CD4-positive, alpha-beta T cell treated with Interleukin-21 for 1 hour (primary cell): ENCODE results near the gene ZDHHC3.
A peak's percentile ranks its signal among the peaks of the same experiment; 100 is the strongest.

ENCODE experiments used
- DNase-seq: peaks from one replicate; pipeline ENCODE4 v3.0.0-alpha.2; 2020

The ZDHHC3 gene, protein sequence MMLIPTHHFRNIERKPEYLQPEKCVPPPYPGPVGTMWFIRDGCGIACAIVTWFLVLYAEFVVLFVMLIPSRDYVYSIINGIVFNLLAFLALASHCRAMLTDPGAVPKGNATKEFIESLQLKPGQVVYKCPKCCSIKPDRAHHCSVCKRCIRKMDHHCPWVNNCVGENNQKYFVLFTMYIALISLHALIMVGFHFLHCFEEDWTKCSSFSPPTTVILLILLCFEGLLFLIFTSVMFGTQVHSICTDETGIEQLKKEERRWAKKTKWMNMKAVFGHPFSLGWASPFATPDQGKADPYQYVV

DNA sequence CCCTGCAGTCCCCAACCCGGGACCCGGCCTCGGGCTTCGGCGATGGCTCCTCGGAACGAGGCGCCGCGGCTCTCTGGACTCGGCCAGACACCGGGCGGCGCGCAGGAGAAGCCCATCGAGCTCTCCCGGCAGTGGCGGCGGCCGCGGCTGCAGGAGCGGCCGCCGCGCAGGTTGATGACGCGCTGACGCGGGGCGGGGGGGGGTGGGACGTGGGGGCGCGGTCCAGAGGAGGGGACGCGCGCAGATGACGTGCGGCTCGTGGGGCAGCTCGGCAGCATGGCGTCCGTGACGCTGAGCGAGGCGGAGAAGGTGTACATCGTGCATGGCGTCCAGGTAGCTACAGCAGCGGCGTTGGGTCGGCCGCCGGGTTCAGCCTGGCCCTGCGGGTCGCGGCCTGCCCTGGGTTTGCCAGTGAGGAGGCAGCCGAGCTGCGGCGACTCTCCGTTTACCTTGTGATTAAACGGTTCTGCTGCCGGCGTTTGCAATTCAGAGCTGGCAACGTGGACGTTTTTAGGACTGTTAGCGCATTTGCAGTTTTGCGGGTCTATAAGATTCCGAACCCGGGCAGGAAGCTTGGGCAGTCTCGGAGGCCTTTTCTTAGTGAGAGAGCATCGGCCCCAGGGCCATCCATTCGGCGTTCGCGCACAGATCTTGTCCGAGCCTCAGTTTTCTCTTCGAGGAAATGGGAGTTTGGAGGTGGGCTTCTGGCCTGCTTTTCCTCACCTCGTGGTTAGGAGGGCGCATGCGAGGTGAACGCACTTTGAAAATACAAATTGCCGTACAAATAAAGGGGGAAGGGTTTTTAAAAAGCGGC is at the start of gene ZDHHC3, which contains the start of gene EXOSC7:
TSS of gene ZDHHC3 (minus strand) at position 173 of the 814 bp plus-strand sequence. CDS start 16,738 bp downstream, outside the sequence.
TSS of gene EXOSC7 (plus strand) at position 243 of the 814 bp plus-strand sequence. CDS start at position 277, 34 bp downstream.
- DNase-seq = peak; percentile 88

DNA sequence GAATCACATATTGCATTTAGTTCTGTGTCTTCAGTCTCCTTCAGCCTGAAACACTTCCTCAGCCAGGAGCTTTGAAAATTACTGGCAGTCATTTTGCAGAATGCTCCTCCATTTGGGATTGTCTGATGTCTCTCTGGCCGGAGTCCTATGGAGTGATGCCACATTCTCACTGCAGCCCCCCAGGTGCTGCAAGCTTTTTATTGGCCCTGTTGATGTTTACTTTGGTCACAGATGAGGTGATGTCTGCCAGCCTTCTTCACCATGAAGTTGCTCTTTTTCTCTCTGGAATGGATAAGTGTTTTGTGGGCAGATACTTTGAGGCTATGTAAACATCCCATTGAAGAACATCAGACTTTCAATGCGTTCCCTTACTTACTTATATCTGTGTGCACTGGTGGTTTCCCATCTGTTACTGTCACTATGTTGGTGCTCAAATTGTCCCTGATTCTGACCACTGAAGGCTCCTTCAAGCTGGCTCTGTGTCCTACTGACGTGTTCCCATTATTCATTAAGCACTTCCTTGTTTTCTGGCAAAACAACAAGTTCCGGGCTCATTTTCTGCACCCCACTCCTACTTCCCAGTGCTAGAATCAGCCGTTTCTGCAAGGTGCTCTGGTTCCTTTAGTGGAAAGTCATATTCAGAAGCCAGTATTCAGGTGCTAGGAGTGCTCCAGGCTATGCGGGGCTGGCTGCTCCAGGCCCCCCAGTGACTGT is 48.7 kb upstream of the ZDHHC3 start:
- DNase-seq = no peak

DNA sequence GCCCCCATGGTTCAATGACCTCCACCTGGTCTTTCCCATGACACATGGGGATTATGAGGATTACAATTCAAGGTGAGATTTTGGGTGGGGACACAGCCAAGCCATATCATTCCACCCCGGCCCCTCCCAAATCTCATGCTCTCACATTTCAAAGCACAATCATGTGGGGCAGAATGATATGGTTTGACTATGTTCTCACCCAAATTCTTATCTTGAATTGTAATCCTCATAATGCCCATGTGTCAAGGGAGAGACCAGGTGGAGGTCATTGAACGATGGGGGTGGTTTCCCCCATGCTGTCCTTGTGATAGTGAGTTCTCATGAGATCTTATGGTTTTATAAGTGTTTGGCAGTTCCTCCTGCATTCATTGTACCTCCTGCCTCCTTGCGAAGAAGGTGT is 47.7 kb upstream of the ZDHHC3 start:
- DNase-seq = no peak

DNA sequence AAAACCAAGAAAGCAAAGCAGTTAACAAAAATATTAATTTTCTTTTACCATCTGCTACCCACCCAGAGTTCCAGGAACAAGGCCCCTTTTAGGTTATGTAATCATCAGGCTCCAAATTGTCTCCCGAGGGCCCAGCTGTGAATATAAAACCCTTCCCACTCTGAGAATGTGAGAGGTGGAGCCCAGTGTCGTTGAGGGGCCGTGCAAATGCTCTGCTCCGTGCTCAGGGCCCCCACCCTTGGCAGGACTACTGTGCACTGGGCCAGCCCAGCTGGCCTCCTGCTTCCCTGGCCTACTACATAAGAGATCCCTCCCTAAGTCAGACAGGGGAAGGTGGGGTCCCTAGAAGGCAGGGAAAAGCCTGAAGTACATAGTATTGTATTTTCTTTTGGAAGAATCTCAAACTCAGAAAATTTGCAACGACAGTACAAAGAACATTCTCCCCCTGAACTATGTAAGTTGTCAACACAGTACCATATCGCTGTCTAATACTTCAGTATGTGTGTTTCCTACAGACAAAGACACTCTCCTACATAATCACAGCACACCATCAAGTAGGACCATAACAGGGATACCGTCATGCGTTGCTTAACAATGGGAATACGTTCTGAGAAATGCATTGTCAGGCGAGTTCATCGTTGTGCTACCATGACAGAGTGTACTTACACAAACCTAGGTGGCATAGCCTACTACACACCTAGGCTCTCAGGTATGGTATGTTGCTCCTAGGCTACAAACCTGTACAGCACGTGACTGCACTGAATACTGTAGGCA is 45.7 kb upstream of the ZDHHC3 start:
- DNase-seq = no peak

DNA sequence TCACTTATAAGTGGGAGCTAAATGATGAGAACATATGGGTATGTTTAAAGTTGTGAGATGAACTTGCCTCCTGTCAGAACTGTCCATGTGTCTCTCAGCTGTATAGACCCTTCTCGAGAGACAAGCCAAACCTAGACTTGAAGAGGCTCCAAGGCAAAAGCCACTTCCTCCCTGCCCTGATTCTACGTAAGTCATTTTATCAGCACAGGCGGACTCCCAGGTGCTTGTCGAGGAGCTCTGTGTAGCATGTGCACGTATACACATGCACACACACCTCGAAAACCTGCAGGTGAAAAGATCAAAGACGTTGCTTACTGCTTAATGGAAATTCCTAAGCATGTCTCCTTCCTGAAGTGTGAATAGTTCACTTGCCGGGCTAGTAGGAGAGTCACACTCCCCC is 44.6 kb upstream of the ZDHHC3 start:
- peak; percentile 17 for DNase-seq

DNA sequence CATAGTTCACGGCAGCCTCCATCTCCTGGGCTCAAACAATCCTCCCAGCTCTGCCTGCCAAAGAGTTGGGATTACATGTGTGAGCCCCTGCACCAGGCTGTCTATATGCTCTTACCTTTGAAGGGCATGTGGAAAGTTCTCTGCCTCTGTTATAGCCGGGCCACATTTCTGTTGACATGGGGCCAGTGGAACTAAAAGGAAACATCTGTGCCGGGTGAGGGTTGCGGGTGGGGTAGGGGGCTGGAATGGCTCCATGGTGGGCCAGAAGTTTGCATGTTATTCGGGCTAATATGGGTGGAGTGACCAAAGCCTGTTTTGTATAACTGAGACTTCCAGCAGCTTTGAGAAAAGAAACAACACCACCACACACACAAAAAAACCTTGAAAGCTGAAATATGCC is 41.8 kb upstream of the ZDHHC3 start:
- DNase-seq = no peak

DNA sequence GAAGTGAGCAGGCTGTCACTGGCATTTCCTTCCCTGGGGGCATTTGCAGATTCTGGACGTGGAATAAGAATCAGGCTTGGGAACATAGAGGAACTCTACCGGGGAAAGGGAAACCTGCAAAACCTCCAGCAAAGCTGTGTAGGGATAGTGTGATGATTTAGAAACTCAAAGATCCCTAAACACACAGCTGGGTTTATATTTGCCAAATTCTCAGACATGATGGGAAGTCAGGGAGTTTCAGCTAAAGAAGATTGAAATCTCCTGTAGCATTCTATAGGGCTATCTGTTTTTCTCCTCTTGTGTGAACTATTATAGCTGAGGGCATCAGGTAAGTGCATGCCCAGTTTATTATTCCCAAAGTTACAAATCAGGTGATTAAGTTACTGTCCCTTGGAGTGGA is 40.9 kb upstream of the ZDHHC3 start:
- DNase-seq = no peak

DNA sequence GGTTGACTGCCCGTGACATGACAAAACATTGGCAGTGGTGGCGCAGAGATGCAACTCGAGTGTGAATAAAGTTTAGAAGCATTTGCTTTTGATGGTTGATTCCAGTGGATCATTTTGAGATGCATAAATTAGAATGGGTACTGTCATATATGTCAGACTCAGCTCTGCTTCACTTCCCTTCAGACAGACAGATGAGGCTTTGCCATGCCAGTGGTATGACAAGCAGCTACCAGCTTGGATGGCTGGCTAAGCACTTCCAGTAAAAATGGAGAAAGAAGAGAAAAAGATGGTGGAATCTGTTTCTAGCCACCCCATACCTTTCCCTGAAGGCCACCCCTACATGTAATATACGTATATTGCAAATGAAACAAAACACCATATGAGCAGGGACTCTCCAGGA is 36.6 kb upstream of the ZDHHC3 start:
- DNase-seq = no peak

DNA sequence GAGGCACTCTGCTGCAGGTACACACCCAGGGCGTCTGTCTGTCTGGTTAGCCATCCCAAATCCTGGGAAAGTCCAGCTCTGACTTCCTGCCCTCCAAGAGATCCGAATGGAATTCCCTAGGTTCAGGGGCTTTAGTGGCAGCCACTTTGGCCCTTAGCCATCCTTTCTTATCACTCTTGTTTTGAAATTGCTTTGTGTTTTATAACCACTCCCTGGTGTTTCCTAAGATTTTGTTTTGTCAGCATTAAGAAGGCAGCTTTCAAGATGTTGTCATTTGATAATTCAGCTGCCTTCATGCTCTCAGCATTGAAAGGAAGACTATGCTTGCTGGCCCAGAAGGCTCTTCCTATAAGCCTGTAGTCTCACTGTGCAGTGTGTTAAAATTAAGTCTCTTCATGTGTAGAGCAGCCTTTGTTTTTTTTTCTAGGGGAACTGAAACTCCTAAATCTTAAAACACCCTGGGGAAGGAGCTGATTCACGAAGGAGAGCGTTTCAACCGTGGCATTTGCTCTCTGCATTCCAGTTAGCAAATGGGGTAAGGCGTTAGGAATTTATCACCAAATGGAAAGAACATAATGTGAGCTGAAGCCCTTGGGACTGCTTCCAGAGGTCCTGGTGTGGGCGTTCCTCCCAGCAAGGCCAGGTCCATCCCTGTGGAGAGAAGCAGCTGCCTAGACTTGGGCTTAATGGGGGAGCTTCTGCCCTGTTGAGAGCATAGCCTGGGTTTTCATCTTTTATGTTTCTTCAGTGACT is 36.0 kb upstream of the ZDHHC3 start:
- no peak for DNase-seq

DNA sequence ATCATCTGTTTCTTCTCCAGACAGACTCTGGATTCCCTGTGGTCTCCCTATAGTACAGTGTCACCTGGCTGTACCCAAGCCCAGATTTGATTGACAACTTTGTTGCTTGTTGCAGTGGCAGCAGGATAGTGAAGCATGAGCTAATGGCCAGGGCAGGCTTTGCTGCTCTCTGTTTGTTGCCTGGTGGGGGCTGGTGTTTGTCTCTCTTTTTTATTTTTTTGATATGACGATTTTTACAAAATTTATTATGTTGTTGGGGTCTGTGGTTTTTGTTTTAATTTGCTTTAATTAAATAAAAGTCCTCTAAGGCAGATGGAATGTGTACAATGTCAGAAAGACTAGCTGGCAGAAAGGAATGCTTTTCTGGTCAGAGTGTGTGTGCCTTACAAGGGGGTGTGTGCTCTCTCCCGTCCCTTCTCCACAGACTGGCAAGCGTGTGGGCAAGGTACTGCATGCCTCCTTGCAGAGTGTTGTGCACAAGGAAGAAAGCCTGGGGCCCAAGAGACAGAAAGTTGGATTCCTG is 34.9 kb upstream of the ZDHHC3 start:
- no peak for DNase-seq

DNA sequence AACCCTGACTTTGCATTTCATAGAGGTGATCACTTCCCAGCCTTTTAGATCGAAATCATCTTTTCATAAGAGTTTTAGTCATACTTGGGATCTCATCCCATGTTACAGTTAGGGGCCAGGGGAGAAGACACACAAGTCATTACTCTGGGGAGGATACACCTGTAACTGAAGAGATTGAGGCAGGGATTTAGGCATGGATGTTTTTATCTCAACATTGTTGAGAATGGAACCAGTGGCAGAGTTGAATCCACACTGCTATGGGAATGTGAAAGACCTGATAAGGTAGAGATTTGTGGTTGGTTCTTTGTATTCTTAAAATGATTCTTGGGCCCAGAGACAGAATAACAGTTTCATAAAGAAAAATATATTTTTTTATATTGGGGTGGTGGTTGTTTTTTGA is 33.9 kb upstream of the ZDHHC3 start:
- no peak for DNase-seq

DNA sequence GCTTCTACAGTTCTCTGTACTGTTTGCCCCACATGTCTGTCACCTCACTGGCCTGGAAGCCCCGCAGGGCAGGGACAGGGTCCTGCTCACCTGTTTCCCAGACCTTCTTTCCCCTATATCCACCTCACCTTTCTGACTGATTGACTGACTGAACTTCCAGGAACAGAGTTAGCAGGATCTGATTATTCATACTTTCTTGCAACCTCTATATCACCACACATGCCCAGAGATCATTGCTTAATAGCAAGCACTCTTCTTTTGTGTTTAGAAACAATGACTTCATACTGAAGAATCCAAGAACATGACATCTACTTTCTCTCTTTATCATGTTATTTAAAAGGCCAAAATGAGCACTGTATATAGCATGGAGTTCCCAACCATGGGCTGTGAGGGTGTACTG is 32.1 kb upstream of the ZDHHC3 start:
- DNase-seq = no peak

DNA sequence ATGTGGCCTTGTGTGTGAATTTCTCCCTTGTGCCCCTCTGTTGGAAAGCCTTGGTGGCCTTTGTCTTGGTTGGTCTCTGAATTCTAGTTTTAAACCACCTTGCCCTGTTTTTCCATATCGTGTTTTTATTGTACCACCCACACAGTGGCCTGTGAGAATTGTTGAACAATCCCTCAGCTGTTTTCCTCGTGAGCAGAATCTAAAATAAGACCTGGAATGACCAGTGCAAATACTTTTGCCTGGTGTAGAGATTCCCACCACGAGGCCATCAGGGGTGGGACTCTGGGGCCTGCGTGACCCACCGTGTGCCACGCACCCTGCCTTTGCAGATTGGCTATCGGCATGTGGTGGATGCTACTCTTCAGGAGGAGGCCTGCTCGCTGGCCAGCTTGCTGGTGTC is 31.1 kb upstream of the ZDHHC3 start:
- no peak for DNase-seq

DNA sequence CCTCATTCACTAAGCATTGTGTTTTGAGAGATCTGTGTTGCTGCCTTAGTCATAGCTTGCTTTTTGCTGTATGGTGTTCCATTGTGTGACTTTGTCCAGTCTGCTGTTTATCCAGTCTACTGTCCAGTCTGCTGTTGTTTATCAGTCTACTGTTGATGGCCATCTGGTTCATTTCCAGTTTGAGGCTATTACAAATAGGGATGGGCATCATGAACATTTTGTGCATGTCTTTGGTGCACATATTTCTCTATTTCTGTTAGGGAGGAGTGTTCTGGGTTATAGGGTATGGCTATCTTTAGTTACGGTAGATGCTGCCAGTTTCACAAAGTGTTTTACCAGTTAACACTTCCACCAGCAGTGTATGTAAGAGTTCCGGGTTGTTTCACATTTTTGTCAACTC is 27.9 kb upstream of the ZDHHC3 start:
- no peak for DNase-seq

DNA sequence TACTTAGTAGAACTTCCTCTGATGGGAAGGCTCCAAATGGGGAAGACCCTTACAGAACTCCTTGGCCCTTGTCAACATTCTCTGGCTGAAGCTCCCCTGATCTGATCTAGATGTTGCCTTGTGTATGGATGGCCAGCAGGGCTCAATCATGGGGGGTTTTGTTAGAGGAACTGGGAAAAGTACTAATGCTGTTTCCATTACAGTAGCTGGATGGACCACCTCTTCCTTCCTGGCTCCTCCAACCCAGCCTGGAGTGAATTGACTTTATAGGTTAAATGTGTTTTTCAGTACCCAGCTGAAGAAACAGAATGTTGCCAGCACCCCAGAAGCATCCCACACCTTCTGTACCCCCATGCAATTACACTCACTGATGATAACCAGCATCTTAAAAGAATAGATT is 27.4 kb upstream of the ZDHHC3 start:
- no peak for DNase-seq

DNA sequence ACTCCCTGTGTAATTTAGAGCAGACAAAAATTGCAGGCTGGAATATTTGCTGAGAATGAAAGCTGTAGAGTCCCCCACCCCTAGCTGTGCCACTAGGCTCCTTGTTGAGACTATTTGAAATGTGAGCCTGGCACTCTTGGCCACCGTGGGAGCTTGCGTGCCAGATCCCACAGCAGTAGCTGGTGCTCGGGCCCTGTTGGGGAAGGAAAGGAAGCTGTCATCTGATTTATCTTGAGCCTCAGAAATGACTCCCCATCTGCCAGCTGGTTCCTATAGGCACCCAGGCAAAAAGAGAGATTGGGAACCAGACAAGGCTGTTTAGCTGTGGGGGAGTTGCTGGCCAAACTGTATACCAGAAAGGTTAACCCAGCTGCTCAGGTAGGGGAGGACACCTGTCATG is 26.7 kb upstream of the ZDHHC3 start:
- no peak for DNase-seq

DNA sequence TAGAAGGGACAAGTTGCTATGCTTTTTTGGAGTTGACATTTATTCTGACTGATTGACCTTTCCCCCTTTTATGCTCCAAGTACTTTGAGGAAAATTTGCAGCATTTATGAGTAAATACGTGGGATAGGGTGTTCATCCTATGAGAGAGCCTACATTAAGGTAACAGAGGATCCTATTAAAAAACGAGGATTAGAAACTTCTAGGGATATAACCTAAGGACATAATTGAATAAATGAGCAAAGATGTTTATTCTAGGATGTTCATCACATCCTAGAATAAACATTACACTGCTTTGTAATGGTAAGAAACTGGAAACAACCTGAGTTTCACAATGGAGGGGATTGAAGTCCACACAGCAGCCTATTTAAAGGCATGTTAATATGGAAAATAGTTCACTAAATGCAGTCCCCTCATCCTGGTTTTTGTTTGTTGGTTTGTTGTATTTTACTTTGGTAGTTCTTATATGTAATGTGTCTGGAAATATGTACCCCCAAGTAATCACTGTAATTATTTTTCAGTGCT is 26.2 kb upstream of the ZDHHC3 start:
- DNase-seq = no peak

DNA sequence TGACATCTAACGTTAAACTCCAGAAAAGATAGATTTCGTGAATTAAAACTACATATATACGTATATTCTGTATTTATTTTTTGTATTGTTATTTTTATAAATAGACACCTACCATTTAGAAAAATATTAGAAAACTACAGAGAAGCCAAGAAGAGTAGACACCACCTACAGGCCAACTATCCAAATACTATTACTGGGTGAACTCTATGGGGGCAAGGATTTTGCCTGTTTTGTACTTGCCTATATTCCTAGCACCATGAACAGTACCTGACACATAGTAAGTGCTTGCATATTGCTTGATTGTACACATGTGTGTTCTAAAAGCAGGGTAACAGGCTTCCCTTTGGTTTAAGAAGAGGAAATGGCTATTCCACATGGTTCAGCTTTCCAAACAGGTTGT is 25.8 kb upstream of the ZDHHC3 start:
- no peak for DNase-seq

DNA sequence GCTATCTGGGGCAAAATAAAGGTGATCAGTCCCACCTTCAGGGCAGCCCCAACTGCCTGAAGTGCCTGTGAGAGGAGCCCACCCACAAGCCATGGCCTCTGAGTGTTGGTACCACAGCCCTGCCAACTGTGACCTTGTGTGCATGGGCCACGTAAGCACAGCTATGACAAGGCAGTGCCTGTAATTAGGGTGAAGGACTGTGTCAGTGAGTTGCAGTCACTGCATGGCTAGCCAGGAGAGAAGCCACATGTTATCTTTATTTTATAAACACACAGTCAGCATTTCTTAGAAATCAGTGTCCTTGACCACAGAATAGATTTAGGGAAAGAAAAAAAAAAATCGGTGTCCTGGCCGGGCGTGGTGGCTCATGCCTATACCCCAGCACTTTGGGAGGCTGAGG is 24.8 kb upstream of the ZDHHC3 start:
- DNase-seq = no peak

DNA sequence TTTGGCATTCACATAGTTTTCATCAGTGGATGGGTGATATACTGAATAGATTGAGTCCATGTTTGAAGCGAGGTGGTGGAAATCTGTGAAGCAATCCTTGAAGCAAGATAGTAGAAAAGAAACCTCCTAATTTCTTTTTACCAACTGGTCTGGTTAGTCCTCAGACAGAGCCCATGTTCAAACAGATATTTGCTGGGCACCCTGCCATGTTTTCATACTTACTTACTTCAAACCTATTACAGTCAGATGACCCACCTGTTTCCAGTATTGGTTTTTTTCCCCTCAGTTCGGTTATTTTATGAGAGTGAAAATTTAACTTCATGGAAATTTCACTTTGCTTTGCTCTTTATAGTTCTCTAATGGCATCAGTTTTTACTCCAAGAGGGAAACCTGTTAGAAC is 23.8 kb upstream of the ZDHHC3 start:
- DNase-seq = no peak

DNA sequence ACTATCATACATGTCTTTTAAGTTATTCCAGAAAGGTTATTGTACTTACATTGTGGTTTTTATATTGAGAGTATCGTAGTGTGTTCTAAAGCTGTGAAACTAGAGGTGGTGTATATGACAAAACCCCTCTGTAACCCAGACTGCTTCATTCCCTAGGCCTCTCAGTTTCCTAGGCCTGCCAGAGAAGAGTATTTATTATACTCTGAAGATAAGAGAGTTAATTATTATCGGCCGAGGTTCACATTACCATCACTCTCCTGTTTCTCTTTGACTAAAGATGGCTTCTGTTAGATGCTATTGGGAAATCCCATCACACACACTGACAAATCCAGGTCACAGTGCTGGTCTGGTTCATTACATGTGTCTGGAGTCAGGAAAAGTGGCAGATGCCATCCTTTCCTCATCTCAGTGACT is 20.6 kb upstream of the ZDHHC3 start:
- no peak for DNase-seq
